GM18520 (cell line): ENCODE data around the gene FRMD1.

ENCODE experiments used
- ATAC-seq: cut with Tn5 transposase; IDR thresholded peaks from one replicate; pipeline ENCODE4 v1.9.1; 2021; ENCODE audit not compliant: unreplicated experiment

FRMD1 gene

GRCh38 chr6:168078943-168079405 lies at the start of gene FRMD1:
TSS of gene FRMD1 (minus strand) at chr6:168079212. CDS start at chr6:168079094, 118 bp downstream.
- ATAC-seq: no peak

GRCh38 chr6:168128006-168128630 lies 49.1 kb upstream of the FRMD1 start:
- no peak for ATAC-seq

DNA sequence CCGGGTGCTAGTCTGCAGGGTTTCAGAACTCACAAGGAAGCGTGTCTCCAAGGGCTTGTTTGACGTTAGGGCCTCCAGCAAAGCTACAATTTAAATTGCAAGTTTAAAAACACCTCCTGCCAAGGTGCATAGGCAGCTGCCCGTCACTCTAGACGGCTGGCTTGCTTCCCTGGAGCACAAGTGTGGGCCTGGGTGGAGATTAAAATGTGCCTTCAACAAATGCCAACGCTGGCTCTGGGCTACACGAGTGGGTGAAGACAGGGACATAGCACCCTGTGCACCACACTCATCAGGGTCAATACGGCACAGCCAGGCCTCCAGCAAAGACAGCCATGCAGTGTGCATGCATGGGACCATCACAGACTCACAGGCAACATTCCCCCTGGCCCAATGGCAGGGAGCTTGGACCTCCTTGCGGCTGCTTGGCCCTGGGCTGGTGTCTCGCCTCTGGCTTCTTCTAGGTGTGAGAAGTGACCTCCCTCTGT lies 48.4 kb upstream of the FRMD1 start:
- no peak for ATAC-seq

- no peak for ATAC-seq
Measured at GRCh38 chr6:168126566-168127383, 47.8 kb upstream of the FRMD1 start.

DNA sequence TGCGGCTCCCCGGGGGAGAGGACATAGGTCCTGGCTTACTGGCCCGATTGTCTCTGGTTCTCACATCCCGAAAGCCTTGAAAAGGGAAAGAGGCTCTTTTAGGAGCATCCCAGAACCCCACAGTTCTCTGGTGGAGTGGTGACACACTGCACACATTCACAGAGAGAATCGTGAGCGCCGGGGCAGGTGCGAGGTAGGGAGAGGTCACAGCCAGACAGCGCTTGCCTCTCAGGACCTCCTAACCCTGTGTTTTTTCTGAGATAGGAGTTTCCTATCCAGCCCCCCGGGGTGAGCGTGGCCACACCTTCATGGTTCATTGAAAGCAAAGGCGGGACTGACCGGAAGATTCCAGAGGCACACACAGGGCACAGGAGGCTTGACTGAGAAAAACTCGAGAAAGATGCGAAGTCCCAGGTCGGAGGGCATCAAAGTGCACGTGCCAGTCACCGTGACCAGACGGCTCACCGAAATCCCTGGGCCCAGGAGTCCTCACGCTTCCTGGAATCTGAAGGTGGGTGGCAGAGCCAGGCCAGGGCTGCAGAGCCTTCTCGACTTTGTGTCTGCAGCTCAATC lies 46.5 kb upstream of the FRMD1 start:
- ATAC-seq: no peak

- no peak for ATAC-seq
Measured at GRCh38 chr6:168124921-168125320, 45.9 kb upstream of the FRMD1 start.

DNA sequence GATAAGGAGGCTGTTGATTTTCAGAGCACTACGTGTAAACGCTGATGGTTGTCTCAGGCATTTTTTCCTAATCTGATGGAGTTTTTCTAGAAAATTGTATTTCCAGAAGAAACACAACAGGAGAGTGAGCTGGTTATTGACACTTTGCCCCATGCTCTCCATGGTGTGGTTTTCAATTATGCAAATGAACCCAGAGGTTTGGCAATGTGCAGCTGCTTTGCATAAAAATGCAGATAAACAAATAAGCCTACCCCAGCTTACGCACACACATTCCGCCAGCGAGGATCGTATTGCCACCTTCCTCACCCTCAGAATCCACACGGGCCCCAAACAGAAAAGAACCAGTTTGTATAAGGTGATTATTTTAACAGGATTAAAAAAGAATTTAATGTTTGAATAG lies 45.1 kb upstream of the FRMD1 start:
- ATAC-seq: no peak

GRCh38 chr6:168123165-168123911 lies 44.3 kb upstream of the FRMD1 start:
- ATAC-seq: no peak

DNA sequence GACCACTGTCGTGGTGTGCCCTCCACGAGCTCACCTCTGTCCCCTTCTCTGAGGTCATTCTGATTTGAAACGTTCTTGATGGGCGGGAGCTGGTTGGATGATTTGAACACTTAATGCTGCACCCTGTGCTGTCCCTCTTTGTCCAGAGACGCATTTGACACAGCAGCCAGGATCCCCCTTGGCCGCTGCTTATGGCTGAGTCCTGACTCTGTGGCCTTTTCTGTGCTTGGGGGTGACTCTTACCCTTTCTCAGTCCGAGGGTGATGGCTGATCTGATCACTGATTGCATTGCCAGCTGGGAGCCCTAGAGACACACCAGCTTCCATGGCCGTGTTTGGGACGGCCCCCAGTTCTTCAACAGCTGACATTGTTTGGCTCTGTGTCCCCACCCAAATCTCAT lies 43.5 kb upstream of the FRMD1 start:
- no peak for ATAC-seq

DNA sequence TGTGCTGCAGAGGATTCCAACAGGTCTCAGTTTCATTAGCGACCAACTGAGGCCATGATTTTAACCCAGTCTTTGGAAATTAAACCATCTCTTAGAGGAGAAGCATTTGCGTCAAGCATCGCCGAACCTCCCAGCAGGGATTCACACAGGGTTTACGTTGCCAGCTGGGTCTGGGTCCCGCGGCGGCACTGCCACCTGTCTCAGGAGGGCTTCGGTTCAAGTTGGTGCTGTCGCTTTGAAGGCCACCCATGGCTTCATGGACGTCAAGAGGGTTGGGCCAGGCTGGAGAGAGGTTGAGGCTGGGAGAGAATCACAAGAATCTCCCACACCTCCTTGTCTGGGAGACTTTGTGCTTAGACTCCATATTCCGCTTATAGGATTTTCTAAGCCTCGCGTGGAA lies 43.0 kb upstream of the FRMD1 start:
- no peak for ATAC-seq

DNA sequence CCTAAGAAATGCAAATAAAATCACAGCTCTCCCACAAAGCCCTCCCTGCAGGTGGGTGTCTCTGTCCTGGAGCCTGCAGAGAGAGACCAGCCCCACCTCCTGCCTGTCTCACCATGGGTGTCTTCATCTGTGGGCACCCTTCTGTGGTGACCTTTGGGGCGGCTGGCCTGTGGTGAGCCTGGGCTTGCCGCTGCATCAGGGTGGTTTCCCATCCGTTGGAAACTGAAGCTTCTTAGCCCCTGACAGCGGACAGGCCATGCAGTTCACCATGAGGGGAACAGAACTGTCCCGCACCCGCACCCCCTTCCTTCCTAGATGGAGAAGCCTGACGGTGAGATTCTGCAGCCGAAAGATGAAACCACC lies 42.3 kb upstream of the FRMD1 start:
- no peak for ATAC-seq

DNA sequence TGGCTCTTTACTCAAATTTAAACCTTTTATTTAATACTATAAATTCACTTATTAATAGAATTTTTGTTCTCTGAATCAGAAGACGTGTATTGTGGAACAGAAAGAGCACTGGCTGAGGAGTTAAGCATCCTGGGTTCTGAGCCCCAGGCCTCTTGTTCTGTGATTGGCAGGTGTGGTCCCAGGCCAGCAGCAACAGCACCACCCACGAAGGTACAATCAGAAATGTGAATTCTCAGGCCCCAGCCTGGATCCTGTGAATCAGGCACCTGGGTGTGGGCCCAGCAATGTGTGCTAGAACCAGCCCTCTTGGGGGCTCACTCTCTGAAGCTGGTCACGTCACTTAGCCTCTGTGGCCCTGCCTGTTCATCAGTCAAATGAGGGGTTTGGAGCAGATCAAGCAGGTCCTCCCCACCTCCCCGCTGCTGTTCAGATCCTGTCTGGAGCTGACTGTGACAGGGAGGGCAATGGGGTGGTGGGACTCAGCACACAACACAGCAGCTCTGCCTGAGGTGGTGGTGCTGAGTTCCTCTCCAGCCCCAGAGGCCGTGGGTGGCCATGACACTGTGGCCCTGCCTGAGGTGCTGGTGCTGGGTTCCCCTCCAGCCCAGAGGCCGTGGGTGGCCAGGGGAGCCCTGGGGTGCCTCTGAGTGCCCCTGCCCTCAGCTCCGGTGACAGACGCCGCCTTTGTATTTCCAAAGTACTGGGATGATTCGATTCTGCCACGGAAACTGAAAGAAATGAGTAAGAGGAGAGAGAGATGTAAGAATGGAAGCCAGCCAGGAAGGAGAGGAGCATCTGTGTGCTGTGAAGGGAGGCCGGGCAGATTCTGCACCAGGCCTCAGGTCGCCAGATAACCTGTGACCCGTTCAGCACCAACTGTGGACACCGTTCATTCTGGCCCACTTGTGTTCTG lies 41.6 kb upstream of the FRMD1 start:
- no peak for ATAC-seq

- ATAC-seq: no peak
Measured at GRCh38 chr6:168119539-168119938, 40.5 kb upstream of the FRMD1 start.

GRCh38 chr6:168118935-168119334 lies 39.9 kb upstream of the FRMD1 start:
- ATAC-seq: no peak

GRCh38 chr6:168117942-168118341 lies 38.9 kb upstream of the FRMD1 start:
- no peak for ATAC-seq

GRCh38 chr6:168116975-168117899 lies 38.2 kb upstream of the FRMD1 start:
- no peak for ATAC-seq

- ATAC-seq: no peak
Measured at GRCh38 chr6:168116438-168116974, 37.5 kb upstream of the FRMD1 start.

DNA sequence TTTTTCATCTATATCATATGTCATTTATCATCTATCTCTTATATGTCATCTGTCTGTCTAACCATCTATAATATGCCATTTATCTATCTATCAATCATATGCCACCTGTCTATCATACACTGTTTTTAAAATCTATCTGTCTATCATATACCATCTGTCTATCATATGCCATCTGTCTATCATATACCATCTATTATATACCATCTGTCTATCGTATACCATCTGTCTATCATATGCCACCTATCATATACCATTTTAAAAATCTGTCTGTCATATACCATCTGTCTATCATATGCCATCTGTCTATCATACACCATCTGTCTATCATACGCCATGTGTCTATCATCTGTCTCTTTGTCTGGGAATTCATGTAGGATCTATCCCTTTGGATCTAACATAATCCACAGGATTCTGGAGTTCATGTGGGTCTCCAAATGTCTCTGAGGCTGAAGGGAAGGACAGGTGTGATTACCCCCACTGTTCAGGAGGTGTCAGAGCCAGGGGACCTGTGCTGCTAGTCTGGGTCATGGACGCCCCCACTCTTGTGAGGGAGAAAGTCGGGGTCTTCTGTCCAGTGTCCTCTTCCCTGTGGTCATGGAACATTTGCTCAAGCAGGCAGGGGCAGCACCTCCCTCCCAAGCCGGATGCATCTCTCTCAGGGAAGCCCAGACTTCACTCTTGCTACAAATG lies 36.9 kb upstream of the FRMD1 start:
- ATAC-seq: no peak
